Measurements from ENCODE around the gene ALOX15B. TPM values are rescaled to one million over a fixed set of nuclear protein-coding genes. Genes with fewer than 3 reads are reported as not detected.

The ALOX15B gene
- total and polyA plus RNA-seq, 4 donors, result 0.16 to 1.0 (median 0.56) TPM

DNA sequence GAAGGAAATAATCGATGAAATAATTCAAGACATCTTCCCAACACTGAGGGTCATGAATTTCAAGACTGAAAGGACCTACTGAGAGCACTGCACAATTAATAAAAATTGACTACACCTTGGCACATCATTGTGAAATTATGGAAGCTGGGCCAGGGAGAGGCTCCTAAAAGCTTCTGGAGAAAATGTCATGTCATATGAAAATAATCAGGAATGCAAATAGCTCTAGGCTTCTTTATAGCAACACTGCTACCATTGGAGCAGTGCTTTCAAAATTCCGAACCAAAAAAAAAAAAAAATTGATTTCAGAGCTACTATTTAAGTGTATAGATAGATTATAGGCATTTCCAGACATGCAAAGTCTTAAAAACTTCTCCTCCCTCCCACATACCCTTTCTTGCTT lies 6.4 kb upstream of the ALOX15B start:
- no peak for DNase-seq (ENCODE audit: low spot score)
- TF ChIP-seq, protein P1, sequence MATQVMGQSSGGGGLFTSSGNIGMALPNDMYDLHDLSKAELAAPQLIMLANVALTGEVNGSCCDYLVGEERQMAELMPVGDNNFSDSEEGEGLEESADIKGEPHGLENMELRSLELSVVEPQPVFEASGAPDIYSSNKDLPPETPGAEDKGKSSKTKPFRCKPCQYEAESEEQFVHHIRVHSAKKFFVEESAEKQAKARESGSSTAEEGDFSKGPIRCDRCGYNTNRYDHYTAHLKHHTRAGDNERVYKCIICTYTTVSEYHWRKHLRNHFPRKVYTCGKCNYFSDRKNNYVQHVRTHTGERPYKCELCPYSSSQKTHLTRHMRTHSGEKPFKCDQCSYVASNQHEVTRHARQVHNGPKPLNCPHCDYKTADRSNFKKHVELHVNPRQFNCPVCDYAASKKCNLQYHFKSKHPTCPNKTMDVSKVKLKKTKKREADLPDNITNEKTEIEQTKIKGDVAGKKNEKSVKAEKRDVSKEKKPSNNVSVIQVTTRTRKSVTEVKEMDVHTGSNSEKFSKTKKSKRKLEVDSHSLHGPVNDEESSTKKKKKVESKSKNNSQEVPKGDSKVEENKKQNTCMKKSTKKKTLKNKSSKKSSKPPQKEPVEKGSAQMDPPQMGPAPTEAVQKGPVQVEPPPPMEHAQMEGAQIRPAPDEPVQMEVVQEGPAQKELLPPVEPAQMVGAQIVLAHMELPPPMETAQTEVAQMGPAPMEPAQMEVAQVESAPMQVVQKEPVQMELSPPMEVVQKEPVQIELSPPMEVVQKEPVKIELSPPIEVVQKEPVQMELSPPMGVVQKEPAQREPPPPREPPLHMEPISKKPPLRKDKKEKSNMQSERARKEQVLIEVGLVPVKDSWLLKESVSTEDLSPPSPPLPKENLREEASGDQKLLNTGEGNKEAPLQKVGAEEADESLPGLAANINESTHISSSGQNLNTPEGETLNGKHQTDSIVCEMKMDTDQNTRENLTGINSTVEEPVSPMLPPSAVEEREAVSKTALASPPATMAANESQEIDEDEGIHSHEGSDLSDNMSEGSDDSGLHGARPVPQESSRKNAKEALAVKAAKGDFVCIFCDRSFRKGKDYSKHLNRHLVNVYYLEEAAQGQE (IDR thresholded peaks at IDR 0.05), result no peak
- no peak for TF ChIP-seq SP1 (IDR thresholded peaks at IDR 0.05)
- TF ChIP-seq NR2F2 (IDR thresholded peaks at IDR 0.05), result no peak
- TF ChIP-seq, protein P2, sequence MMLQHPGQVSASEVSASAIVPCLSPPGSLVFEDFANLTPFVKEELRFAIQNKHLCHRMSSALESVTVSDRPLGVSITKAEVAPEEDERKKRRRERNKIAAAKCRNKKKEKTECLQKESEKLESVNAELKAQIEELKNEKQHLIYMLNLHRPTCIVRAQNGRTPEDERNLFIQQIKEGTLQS (IDR thresholded peaks at IDR 0.05), result no peak
- TF ChIP-seq HNF4G (IDR thresholded peaks at IDR 0.05), result no peak
- no peak for TF ChIP-seq FOXA1 (IDR thresholded peaks at IDR 0.05)
- TF ChIP-seq, protein P3, sequence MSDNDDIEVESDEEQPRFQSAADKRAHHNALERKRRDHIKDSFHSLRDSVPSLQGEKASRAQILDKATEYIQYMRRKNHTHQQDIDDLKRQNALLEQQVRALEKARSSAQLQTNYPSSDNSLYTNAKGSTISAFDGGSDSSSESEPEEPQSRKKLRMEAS (IDR thresholded peaks at IDR 0.05), result no peak
- TF ChIP-seq GABPA (IDR thresholded peaks at IDR 0.05 in 1 of 2, conservative IDR thresholded peaks at IDR 0.05 in 1 of 2), result no peak
- TF ChIP-seq FOXA2 (IDR thresholded peaks at IDR 0.05), result no peak
- Histone ChIP-seq H3K27me3 (ENCODE audit: control insufficient read depth in 4 of 4, insufficient read depth in 4 of 4, low read length in 3 of 4) (peaks cover 0 to 5% (median 0%) of the 10 kb centered on the region in 4 donors), H3K9ac (ENCODE audit: low read depth in 1 of 2, low read length in 2 of 2) (no peak overlapping the region), H3K4me1 (ENCODE audit: control insufficient read depth in 4 of 4, insufficient read depth in 4 of 4, low read length in 3 of 4) (peaks cover 0 to 9% (median 1%) of the 10 kb centered on the region in 4 donors), H3K4me3 (ENCODE audit: low read depth in 1 of 3, low read length in 3 of 3) (no peak overlapping the region), H3K9me3 (ENCODE audit: control insufficient read depth in 4 of 4, low read length in 3 of 4) (no peaks in the 10 kb centered on the region), H3K36me3 (ENCODE audit: control insufficient read depth in 4 of 4, insufficient read depth in 3 of 4, low read depth in 1 of 4, low read length in 3 of 4) (no peaks in the 10 kb centered on the region), H3K27ac (ENCODE audit: low read depth in 1 of 2, low read length in 2 of 2) (no peak overlapping the region)
- WGBS, result 89% methylated on average over 2 of the region's 2 CpGs

DNA sequence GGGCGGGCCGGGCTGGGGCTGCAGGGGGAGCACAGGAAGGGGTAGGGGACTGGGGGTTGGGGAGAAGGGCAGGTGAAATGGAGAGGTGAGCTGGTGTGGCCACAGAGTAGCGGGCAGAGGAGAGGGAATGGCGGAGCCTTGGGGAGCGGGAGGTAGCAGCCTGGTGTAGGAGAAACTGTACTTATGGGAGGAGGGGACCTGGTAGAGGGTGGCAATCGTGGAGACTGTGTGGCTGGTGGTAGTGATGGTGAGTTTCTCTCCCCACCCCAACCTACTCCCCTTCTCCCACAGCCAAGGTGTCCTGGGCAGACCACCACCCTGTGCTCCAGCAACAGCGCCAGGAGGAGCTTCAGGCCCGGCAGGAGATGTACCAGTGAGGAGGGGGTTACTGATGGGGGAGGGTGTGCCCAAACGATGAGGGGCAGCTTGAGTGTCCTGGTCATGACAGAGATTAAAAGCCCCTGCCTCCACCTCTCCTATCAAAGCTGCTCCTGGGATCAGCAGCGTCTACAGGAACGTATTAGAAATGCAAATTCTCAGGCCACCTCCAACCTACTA lies 831 bp downstream of the ALOX15B start:
- H3K9me3 ChIP-seq (ENCODE audit: control insufficient read depth in 4 of 4, low read length in 3 of 4), result no peaks in the 10 kb centered on the region
- H3K27ac ChIP-seq (ENCODE audit: low read depth in 1 of 2, low read length in 2 of 2), result no peak overlapping the region
- H3K36me3 ChIP-seq (ENCODE audit: control insufficient read depth in 4 of 4, insufficient read depth in 3 of 4, low read depth in 1 of 4, low read length in 3 of 4), result no peaks in the 10 kb centered on the region
- peaks cover 0 to 3% (median 0%) of the 10 kb centered on the region in 4 donors for H3K27me3 ChIP-seq (ENCODE audit: control insufficient read depth in 4 of 4, insufficient read depth in 4 of 4, low read length in 3 of 4)
- DNase-seq (ENCODE audit: low spot score), result no peak
- no peak overlapping the region for H3K4me3 ChIP-seq (ENCODE audit: low read depth in 1 of 3, low read length in 3 of 3)
- 71% methylated on average over 11 of the region's 11 CpGs for WGBS
- peaks cover 0 to 8% (median 0%) of the 10 kb centered on the region in 4 donors for H3K4me1 ChIP-seq (ENCODE audit: control insufficient read depth in 4 of 4, insufficient read depth in 4 of 4, low read length in 3 of 4)
- no peak overlapping the region for H3K9ac ChIP-seq (ENCODE audit: low read depth in 1 of 2, low read length in 2 of 2)
- TF ChIP-seq, protein P2 (IDR thresholded peaks at IDR 0.05), result no peak
- TF ChIP-seq SP1 (IDR thresholded peaks at IDR 0.05), result no peak
- TF ChIP-seq EGR1 (IDR thresholded peaks at IDR 0.05; ENCODE audit: low read depth in 2 of 2), result no peak
- no peak for TF ChIP-seq FOXA2 (IDR thresholded peaks at IDR 0.05)
- TF ChIP-seq YY1 (IDR thresholded peaks at IDR 0.05), result no peak
- TF ChIP-seq HNF4A (conservative IDR thresholded peaks at IDR 0.05), result no peak
- no peak for TF ChIP-seq RAD21 (IDR thresholded peaks at IDR 0.05)
- TF ChIP-seq HNF4G (IDR thresholded peaks at IDR 0.05), result no peak
- TF ChIP-seq NR2F2 (IDR thresholded peaks at IDR 0.05), result no peak
- TF ChIP-seq TAF1 (conservative IDR thresholded peaks at IDR 0.05), result no peak
- no peak for TF ChIP-seq RXRA (IDR thresholded peaks at IDR 0.05)
- TF ChIP-seq JUND (IDR thresholded peaks at IDR 0.05), result no peak
- TF ChIP-seq GABPA (IDR thresholded peaks at IDR 0.05 in 1 of 2, conservative IDR thresholded peaks at IDR 0.05 in 1 of 2), result no peak
- TF ChIP-seq, protein P3 (IDR thresholded peaks at IDR 0.05), result no peak
- TF ChIP-seq, protein P1 (IDR thresholded peaks at IDR 0.05), result no peak
- TF ChIP-seq, protein P4, sequence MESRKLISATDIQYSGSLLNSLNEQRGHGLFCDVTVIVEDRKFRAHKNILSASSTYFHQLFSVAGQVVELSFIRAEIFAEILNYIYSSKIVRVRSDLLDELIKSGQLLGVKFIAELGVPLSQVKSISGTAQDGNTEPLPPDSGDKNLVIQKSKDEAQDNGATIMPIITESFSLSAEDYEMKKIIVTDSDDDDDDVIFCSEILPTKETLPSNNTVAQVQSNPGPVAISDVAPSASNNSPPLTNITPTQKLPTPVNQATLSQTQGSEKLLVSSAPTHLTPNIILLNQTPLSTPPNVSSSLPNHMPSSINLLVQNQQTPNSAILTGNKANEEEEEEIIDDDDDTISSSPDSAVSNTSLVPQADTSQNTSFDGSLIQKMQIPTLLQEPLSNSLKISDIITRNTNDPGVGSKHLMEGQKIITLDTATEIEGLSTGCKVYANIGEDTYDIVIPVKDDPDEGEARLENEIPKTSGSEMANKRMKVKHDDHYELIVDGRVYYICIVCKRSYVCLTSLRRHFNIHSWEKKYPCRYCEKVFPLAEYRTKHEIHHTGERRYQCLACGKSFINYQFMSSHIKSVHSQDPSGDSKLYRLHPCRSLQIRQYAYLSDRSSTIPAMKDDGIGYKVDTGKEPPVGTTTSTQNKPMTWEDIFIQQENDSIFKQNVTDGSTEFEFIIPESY (IDR thresholded peaks at IDR 0.05), result no peak
- TF ChIP-seq, protein P5, sequence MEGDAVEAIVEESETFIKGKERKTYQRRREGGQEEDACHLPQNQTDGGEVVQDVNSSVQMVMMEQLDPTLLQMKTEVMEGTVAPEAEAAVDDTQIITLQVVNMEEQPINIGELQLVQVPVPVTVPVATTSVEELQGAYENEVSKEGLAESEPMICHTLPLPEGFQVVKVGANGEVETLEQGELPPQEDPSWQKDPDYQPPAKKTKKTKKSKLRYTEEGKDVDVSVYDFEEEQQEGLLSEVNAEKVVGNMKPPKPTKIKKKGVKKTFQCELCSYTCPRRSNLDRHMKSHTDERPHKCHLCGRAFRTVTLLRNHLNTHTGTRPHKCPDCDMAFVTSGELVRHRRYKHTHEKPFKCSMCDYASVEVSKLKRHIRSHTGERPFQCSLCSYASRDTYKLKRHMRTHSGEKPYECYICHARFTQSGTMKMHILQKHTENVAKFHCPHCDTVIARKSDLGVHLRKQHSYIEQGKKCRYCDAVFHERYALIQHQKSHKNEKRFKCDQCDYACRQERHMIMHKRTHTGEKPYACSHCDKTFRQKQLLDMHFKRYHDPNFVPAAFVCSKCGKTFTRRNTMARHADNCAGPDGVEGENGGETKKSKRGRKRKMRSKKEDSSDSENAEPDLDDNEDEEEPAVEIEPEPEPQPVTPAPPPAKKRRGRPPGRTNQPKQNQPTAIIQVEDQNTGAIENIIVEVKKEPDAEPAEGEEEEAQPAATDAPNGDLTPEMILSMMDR (IDR thresholded peaks at IDR 0.05; ENCODE audit: low read depth, low read length, missing input control), result no peak
- no peak for TF ChIP-seq FOXA1 (IDR thresholded peaks at IDR 0.05)

All from liver (tissue), 9 donors.